ENCODE measurements around the gene KANK2. TPM values are rescaled to one million over a fixed set of nuclear protein-coding genes. Genes with fewer than 3 reads are reported as not detected.

Gene KANK2
- total and polyA plus RNA-seq, 2 of the 13 experiments (the other 11 are each of a cell fraction or from before 2014, with no cell fraction given), result 5.7 to 12.9 TPM

- TF ChIP-seq, protein P1, sequence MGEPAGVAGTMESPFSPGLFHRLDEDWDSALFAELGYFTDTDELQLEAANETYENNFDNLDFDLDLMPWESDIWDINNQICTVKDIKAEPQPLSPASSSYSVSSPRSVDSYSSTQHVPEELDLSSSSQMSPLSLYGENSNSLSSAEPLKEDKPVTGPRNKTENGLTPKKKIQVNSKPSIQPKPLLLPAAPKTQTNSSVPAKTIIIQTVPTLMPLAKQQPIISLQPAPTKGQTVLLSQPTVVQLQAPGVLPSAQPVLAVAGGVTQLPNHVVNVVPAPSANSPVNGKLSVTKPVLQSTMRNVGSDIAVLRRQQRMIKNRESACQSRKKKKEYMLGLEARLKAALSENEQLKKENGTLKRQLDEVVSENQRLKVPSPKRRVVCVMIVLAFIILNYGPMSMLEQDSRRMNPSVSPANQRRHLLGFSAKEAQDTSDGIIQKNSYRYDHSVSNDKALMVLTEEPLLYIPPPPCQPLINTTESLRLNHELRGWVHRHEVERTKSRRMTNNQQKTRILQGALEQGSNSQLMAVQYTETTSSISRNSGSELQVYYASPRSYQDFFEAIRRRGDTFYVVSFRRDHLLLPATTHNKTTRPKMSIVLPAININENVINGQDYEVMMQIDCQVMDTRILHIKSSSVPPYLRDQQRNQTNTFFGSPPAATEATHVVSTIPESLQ (CRISPR knock-in tag; conservative IDR thresholded peaks at IDR 0.05), result no peak
- TF ChIP-seq IKZF1 (IDR thresholded peaks at IDR 0.05) (no peak), SMAD3 (CRISPR knock-in tag; IDR thresholded peaks at IDR 0.05) (no peak; the same call in 1 of the 2 replicates), ONECUT2 (CRISPR knock-in tag; IDR thresholded peaks at IDR 0.05) (no peak), SIN3A (IDR thresholded peaks at IDR 0.05; ENCODE audit: borderline replicate concordance, low read depth, low read length) (peak; percentile 46; the same call in 1 of the 2 replicates), SP140L (CRISPR knock-in tag; IDR thresholded peaks at IDR 0.05; ENCODE audit: borderline replicate concordance) (no peak), ZNF34 (CRISPR knock-in tag; IDR thresholded peaks at IDR 0.05; ENCODE audit: borderline replicate concordance) (no peak), ZFP36 (IDR thresholded peaks at IDR 0.05; ENCODE audit: borderline replicate concordance, low read depth, low read length, partially characterized antibody) (no peak), ZNF263 (CRISPR knock-in tag; IDR thresholded peaks at IDR 0.05) (no peak), AGO1 (IDR thresholded peaks at IDR 0.05; ENCODE audit: low read depth, low read length, poor library complexity, severe bottlenecking) (peak; percentile 96), RARA (CRISPR knock-in tag; IDR thresholded peaks at IDR 0.05) (peak; percentile 10; the same call in 1 of the 2 replicates), ZBTB7A (CRISPR knock-in tag; IDR thresholded peaks at IDR 0.05) (0 out of 2 replicates have a peak, but pooled peaks have one; percentile 14), BCL3 (CRISPR knock-in tag; IDR thresholded peaks at IDR 0.05) (no peak), CREB1 (IDR thresholded peaks at IDR 0.05) (no peak), CREB1 (CRISPR knock-in tag; IDR thresholded peaks at IDR 0.05) (no peak), FOXJ3 (CRISPR knock-in tag; IDR thresholded peaks at IDR 0.05; ENCODE audit: borderline replicate concordance) (no peak), HBP1 (CRISPR knock-in tag; IDR thresholded peaks at IDR 0.05; ENCODE audit: low read depth) (no peak), MYNN (CRISPR knock-in tag; IDR thresholded peaks at IDR 0.05; ENCODE audit: low read depth) (no peak), TARDBP (CRISPR knock-in tag; IDR thresholded peaks at IDR 0.05) (peak; percentile 54; the same call in 1 of the 2 replicates), RARG (CRISPR knock-in tag; IDR thresholded peaks at IDR 0.05; ENCODE audit: low read depth) (no peak)
- TF ChIP-seq, protein P2, sequence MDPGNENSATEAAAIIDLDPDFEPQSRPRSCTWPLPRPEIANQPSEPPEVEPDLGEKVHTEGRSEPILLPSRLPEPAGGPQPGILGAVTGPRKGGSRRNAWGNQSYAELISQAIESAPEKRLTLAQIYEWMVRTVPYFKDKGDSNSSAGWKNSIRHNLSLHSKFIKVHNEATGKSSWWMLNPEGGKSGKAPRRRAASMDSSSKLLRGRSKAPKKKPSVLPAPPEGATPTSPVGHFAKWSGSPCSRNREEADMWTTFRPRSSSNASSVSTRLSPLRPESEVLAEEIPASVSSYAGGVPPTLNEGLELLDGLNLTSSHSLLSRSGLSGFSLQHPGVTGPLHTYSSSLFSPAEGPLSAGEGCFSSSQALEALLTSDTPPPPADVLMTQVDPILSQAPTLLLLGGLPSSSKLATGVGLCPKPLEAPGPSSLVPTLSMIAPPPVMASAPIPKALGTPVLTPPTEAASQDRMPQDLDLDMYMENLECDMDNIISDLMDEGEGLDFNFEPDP (CRISPR knock-in tag; conservative IDR thresholded peaks at IDR 0.05), result no peak
- TF ChIP-seq, protein P3, sequence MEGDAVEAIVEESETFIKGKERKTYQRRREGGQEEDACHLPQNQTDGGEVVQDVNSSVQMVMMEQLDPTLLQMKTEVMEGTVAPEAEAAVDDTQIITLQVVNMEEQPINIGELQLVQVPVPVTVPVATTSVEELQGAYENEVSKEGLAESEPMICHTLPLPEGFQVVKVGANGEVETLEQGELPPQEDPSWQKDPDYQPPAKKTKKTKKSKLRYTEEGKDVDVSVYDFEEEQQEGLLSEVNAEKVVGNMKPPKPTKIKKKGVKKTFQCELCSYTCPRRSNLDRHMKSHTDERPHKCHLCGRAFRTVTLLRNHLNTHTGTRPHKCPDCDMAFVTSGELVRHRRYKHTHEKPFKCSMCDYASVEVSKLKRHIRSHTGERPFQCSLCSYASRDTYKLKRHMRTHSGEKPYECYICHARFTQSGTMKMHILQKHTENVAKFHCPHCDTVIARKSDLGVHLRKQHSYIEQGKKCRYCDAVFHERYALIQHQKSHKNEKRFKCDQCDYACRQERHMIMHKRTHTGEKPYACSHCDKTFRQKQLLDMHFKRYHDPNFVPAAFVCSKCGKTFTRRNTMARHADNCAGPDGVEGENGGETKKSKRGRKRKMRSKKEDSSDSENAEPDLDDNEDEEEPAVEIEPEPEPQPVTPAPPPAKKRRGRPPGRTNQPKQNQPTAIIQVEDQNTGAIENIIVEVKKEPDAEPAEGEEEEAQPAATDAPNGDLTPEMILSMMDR (CRISPR knock-in tag; IDR thresholded peaks at IDR 0.05), result peak; percentile 84
These were observed 45.8 kb upstream of the KANK2 start (continued) for GRCh38 chr19:11242864-11243797.

Data from HepG2 (cell line).